SK-N-SH treated with all-trans-retinoic acid at 6 μM for 48 hours (cell line): ENCODE measurements around the gene THRB.

Experiments used
- ATAC-seq: fragments of 200-7000 bp; cut with Tn5 transposase; 3 replicates; pipeline ENCODE4 v1.9.1; 2020; ENCODE audit warnings: mild to moderate bottlenecking, moderate library complexity
- ARNTL ChIP-seq: fragments of 450-650 bp; formaldehyde crosslinking; IDR thresholded peaks from 2 replicates; pipeline ENCODE4 v1.5.0; 2020; ENCODE audit warnings: low read depth, mild to moderate bottlenecking, moderate library complexity, borderline replicate concordance
- BACH2 ChIP-seq: fragments of 250-450 bp; sonication (Bioruptor Pico); IDR thresholded peaks from 2 replicates; pipeline ENCODE4 v1.9.0; 2021; ENCODE audit warnings: mild to moderate bottlenecking, borderline replicate concordance
- CSDC2 ChIP-seq: fragments of 250-450 bp; sonication (Bioruptor Pico); IDR thresholded peaks from 2 replicates; pipeline ENCODE4 v1.5.0; 2020; ENCODE audit warnings: mild to moderate bottlenecking, moderate library complexity
- ESRRG ChIP-seq: fragments of 250-450 bp; sonication (Bioruptor Pico); IDR thresholded peaks from 2 replicates; pipeline ENCODE4 v1.6.1; 2021; ENCODE audit warnings: mild to moderate bottlenecking
- GLIS3 ChIP-seq: fragments of 250-450 bp; sonication (Bioruptor Pico); IDR thresholded peaks from 2 replicates; pipeline ENCODE4 v1.5.0; 2020; ENCODE audit warnings: mild to moderate bottlenecking, moderate library complexity
- ISL1 ChIP-seq: fragments of 250-450 bp; sonication (Bioruptor Pico); IDR thresholded peaks from 2 replicates; pipeline ENCODE4 v2.1.2; 2022; ENCODE audit warnings: mild to moderate bottlenecking, moderate library complexity
- OSR1 ChIP-seq: fragments of 250-450 bp; sonication (Bioruptor Pico); IDR thresholded peaks from 2 replicates; pipeline ENCODE4 v1.8.0; 2022; ENCODE audit warnings: moderate library complexity, mild to moderate bottlenecking, inconsistent platforms
- RARB ChIP-seq: fragments of 250-450 bp; sonication (Bioruptor Pico); IDR thresholded peaks from 2 replicates; pipeline ENCODE4 v1.8.0; 2021; ENCODE audit warnings: mild to moderate bottlenecking, moderate library complexity
- SNAI2 ChIP-seq: fragments of 250-450 bp; sonication (Bioruptor Pico); IDR thresholded peaks from 2 replicates; pipeline ENCODE4 v1.5.0; 2020; ENCODE audit warnings: mild to moderate bottlenecking, moderate library complexity
- TCF4 ChIP-seq: fragments of 250-450 bp; sonication (Bioruptor Pico); IDR thresholded peaks from 2 replicates; pipeline ENCODE4 v1.8.0; 2021; ENCODE audit warnings: mild to moderate bottlenecking, moderate library complexity, borderline replicate concordance
- TOX ChIP-seq: fragments of 250-450 bp; sonication (Bioruptor Pico); IDR thresholded peaks from 2 replicates; pipeline ENCODE4 v1.8.0; 2021; ENCODE audit warnings: mild to moderate bottlenecking, moderate library complexity, borderline replicate concordance
- ZC3H10 ChIP-seq: fragments of 250-450 bp; sonication (Bioruptor Pico); IDR thresholded peaks from 2 replicates; pipeline ENCODE4 v1.5.1; 2021; ENCODE audit warnings: mild to moderate bottlenecking, moderate library complexity
- ZFP3 ChIP-seq: fragments of 250-450 bp; sonication (Bioruptor Pico); IDR thresholded peaks from 2 replicates; pipeline ENCODE4 v1.5.0; 2020; ENCODE audit warnings: mild to moderate bottlenecking, moderate library complexity
- ZFP30 ChIP-seq: fragments of 450-650 bp; formaldehyde crosslinking; IDR thresholded peaks from 2 replicates; pipeline ENCODE4 v1.5.0; 2022; ENCODE audit warnings: mild to moderate bottlenecking, moderate library complexity
- ZNF565 ChIP-seq: fragments of 450-650 bp; formaldehyde crosslinking; conservative IDR thresholded peaks from 2 replicates; pipeline ENCODE4 v1.5.0; 2020; ENCODE audit warnings: low read depth, mild to moderate bottlenecking, moderate library complexity
- ZNF70 ChIP-seq: fragments of 450-650 bp; formaldehyde crosslinking; IDR thresholded peaks from 2 replicates; pipeline ENCODE4 v1.5.0; 2020; ENCODE audit warnings: mild to moderate bottlenecking, moderate library complexity
- ZNF8 ChIP-seq: fragments of 450-650 bp; formaldehyde crosslinking; IDR thresholded peaks from 2 replicates; pipeline ENCODE4 v1.5.0; 2020; ENCODE audit warnings: mild to moderate bottlenecking, moderate library complexity
- TF ChIP-seq, protein P1 (sequence below): fragments of 250-450 bp; sonication (Bioruptor Pico); IDR thresholded peaks from 2 replicates; pipeline ENCODE4 v1.8.0; 2020; ENCODE audit warnings: mild to moderate bottlenecking, moderate library complexity, borderline replicate concordance
- TF ChIP-seq, protein P2 (sequence below): fragments of 250-450 bp; sonication (Bioruptor Pico); IDR thresholded peaks from 2 replicates; pipeline ENCODE4 v1.8.0; 2021; ENCODE audit warnings: low read depth, mild to moderate bottlenecking, moderate library complexity, borderline replicate concordance
- TF ChIP-seq, protein P3 (sequence below): fragments of 250-450 bp; sonication (Bioruptor Pico); IDR thresholded peaks from 2 replicates; pipeline ENCODE4 v1.5.1; 2020; ENCODE audit warnings: low read depth, mild to moderate bottlenecking, moderate library complexity
- TF ChIP-seq, protein P4 (sequence below): fragments of 250-450 bp; sonication (Bioruptor Pico); IDR thresholded peaks from 2 replicates; pipeline ENCODE4 v1.5.0; 2020; ENCODE audit warnings: mild to moderate bottlenecking, moderate library complexity
- TF ChIP-seq, protein P5 (sequence below): fragments of 250-450 bp; sonication (Bioruptor Pico); IDR thresholded peaks from 2 replicates; pipeline ENCODE4 v1.5.1; 2021; ENCODE audit warnings: mild to moderate bottlenecking, moderate library complexity

The THRB gene

DNA sequence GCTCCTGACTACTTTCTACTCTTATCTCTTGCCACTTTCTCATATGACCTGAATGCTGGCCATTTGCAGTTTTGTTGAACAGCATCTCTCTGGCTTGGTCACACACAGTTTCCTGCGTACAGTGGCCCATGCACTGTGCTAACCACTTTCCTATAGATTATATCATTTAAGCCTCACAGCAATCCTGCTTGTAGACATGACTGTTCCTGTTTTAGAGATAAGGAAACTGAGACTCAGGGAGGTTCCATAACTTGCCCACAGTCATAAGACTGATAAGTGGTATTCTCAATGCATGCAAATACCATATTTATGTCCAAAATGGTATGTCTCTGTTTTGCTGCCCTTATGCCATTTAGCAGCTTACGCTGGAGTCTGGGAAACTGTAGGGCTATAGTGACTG, 320.0 kb downstream of the THRB start:
- no peak for TF ChIP-seq ZNF8
- no peak for TF ChIP-seq ARNTL (CRISPR knock-in tag)
- no peak for TF ChIP-seq TOX
- no peak for TF ChIP-seq ZNF70 (CRISPR knock-in tag)
- TF ChIP-seq ZC3H10 (CRISPR knock-in tag), result no peak
- no peak for TF ChIP-seq SNAI2 (CRISPR knock-in tag)
- TF ChIP-seq, protein P1, sequence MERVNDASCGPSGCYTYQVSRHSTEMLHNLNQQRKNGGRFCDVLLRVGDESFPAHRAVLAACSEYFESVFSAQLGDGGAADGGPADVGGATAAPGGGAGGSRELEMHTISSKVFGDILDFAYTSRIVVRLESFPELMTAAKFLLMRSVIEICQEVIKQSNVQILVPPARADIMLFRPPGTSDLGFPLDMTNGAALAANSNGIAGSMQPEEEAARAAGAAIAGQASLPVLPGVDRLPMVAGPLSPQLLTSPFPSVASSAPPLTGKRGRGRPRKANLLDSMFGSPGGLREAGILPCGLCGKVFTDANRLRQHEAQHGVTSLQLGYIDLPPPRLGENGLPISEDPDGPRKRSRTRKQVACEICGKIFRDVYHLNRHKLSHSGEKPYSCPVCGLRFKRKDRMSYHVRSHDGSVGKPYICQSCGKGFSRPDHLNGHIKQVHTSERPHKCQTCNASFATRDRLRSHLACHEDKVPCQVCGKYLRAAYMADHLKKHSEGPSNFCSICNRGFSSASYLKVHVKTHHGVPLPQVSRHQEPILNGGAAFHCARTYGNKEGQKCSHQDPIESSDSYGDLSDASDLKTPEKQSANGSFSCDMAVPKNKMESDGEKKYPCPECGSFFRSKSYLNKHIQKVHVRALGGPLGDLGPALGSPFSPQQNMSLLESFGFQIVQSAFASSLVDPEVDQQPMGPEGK (CRISPR knock-in tag), result no peak
- no peak for TF ChIP-seq ZFP3 (CRISPR knock-in tag)
- TF ChIP-seq, protein P2, sequence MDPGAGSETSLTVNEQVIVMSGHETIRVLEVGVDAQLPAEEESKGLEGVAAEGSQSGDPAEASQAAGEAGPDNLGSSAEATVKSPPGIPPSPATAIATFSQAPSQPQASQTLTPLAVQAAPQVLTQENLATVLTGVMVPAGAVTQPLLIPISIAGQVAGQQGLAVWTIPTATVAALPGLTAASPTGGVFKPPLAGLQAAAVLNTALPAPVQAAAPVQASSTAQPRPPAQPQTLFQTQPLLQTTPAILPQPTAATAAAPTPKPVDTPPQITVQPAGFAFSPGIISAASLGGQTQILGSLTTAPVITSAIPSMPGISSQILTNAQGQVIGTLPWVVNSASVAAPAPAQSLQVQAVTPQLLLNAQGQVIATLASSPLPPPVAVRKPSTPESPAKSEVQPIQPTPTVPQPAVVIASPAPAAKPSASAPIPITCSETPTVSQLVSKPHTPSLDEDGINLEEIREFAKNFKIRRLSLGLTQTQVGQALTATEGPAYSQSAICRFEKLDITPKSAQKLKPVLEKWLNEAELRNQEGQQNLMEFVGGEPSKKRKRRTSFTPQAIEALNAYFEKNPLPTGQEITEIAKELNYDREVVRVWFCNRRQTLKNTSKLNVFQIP, result no peak
- TF ChIP-seq, protein P3, sequence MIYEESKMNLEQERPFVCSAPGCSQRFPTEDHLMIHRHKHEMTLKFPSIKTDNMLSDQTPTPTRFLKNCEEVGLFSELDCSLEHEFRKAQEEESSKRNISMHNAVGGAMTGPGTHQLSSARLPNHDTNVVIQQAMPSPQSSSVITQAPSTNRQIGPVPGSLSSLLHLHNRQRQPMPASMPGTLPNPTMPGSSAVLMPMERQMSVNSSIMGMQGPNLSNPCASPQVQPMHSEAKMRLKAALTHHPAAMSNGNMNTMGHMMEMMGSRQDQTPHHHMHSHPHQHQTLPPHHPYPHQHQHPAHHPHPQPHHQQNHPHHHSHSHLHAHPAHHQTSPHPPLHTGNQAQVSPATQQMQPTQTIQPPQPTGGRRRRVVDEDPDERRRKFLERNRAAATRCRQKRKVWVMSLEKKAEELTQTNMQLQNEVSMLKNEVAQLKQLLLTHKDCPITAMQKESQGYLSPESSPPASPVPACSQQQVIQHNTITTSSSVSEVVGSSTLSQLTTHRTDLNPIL, result no peak
- no peak for TF ChIP-seq OSR1 (CRISPR knock-in tag)
- TF ChIP-seq ISL1 (CRISPR knock-in tag), result no peak
- no peak for TF ChIP-seq BACH2
- TF ChIP-seq ESRRG (CRISPR knock-in tag), result no peak
- TF ChIP-seq, protein P4, sequence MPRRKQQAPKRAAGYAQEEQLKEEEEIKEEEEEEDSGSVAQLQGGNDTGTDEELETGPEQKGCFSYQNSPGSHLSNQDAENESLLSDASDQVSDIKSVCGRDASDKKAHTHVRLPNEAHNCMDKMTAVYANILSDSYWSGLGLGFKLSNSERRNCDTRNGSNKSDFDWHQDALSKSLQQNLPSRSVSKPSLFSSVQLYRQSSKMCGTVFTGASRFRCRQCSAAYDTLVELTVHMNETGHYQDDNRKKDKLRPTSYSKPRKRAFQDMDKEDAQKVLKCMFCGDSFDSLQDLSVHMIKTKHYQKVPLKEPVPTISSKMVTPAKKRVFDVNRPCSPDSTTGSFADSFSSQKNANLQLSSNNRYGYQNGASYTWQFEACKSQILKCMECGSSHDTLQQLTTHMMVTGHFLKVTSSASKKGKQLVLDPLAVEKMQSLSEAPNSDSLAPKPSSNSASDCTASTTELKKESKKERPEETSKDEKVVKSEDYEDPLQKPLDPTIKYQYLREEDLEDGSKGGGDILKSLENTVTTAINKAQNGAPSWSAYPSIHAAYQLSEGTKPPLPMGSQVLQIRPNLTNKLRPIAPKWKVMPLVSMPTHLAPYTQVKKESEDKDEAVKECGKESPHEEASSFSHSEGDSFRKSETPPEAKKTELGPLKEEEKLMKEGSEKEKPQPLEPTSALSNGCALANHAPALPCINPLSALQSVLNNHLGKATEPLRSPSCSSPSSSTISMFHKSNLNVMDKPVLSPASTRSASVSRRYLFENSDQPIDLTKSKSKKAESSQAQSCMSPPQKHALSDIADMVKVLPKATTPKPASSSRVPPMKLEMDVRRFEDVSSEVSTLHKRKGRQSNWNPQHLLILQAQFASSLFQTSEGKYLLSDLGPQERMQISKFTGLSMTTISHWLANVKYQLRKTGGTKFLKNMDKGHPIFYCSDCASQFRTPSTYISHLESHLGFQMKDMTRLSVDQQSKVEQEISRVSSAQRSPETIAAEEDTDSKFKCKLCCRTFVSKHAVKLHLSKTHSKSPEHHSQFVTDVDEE (CRISPR knock-in tag), result no peak
- no peak for TF ChIP-seq ZNF565 (CRISPR knock-in tag)
- no peak for TF ChIP-seq GLIS3 (CRISPR knock-in tag)
- TF ChIP-seq RARB (CRISPR knock-in tag), result no peak
- TF ChIP-seq ZFP30 (CRISPR knock-in tag), result no peak
- ATAC-seq, result no peak

DNA sequence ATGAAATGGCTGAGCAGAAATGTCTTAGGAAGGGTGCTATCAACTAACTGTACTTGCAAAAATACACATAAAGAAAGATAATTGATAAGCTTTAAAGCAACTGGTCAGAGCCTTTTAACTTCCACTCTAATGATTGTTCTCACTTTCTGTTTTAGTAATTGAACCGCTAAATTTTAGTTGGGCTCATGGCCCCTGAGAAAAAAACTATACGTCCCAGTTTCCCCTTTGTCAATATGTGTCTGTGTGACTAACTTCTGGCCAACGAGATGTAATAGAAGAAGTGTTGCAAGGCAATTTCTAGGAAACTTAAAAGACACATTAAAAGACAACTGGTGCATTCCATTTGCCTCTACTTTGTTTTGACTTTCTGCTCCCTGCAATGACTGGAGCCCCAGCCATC, 325.7 kb downstream of the THRB start:
- TF ChIP-seq TCF4 (CRISPR knock-in tag) (no peak), GLIS3 (CRISPR knock-in tag) (no peak)
- TF ChIP-seq, all 23 proteins: peak for 0

DNA sequence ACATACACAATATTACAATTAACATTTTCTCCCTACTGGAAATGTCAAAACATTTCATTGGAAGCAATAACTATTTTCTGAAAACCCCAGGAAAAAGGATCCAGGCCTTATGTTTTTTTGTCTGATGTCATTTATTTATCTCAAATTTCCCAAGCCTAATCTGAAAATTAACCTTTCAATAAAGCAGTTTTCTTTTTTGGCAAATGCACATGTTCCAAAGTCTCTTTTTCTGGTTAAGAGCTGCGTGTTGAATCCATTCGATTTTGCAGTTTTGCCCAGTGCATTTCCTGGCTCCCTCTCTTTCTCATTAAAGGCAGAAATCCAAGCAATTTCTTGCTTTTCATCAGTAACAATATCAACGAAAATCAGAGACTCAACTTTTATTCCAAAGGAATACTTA, 327.2 kb downstream of the THRB start:
- ATAC-seq, result no peak

More for the DNA sequence above, 325.7 kb downstream of the THRB start:
- ATAC-seq, result no peak

More for the DNA sequence above, 327.2 kb downstream of the THRB start:
- TF ChIP-seq GLIS3 (CRISPR knock-in tag) (no peak), ZNF70 (CRISPR knock-in tag) (no peak), ZNF565 (CRISPR knock-in tag) (no peak), CSDC2 (CRISPR knock-in tag) (no peak)
- TF ChIP-seq, protein P2, result no peak
- TF ChIP-seq, protein P5, sequence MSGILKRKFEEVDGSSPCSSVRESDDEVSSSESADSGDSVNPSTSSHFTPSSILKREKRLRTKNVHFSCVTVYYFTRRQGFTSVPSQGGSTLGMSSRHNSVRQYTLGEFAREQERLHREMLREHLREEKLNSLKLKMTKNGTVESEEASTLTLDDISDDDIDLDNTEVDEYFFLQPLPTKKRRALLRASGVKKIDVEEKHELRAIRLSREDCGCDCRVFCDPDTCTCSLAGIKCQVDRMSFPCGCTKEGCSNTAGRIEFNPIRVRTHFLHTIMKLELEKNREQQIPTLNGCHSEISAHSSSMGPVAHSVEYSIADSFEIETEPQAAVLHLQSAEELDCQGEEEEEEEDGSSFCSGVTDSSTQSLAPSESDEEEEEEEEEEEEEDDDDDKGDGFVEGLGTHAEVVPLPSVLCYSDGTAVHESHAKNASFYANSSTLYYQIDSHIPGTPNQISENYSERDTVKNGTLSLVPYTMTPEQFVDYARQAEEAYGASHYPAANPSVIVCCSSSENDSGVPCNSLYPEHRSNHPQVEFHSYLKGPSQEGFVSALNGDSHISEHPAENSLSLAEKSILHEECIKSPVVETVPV (CRISPR knock-in tag), result no peak
